ENCODE data around the gene ATG16L1. TPM values are rescaled to one million over a fixed set of nuclear protein-coding genes. Genes with fewer than 3 reads are reported as not detected.

ATG16L1 gene
- total and polyA plus RNA-seq, 8 donors, result 7.4 to 15.0 (median 10.5) TPM

GRCh38 chr2:233218836-233219235, 32.6 kb upstream of the ATG16L1 start:
- DNase-seq (no peak), FAIRE-seq (no peak), ATAC-seq (no peak)
- TF ChIP-seq CTCF (IDR thresholded peaks at IDR 0.05), result no peak
- no peaks in the 10 kb centered on the region for H3K4me1 ChIP-seq
- H3K36me3 ChIP-seq, result no peaks in the 10 kb centered on the region
- no peak overlapping the region for H3K27ac ChIP-seq
- WGBS, 2 donors, result 88 to 93% methylated on average over 6 of the region's 6 CpGs
- H3K4me3 ChIP-seq, result no peak overlapping the region
- no peaks in the 10 kb centered on the region for H3K9me3 ChIP-seq
- intact Hi-C loops (cut with DNase I), result no loop called here
- no peaks in the 10 kb centered on the region for H3K27me3 ChIP-seq

- Histone ChIP-seq H3K4me3 (no peak overlapping the region), H3K36me3 (no peaks in the 10 kb centered on the region), H3K4me1 (no peaks in the 10 kb centered on the region), H3K27me3 (no peaks in the 10 kb centered on the region), H3K9me3 (no peaks in the 10 kb centered on the region), H3K27ac (no peak overlapping the region)
- intact Hi-C loops (cut with DNase I), result no loop called here
- FAIRE-seq, result no peak
- TF ChIP-seq CTCF (IDR thresholded peaks at IDR 0.05), result no peak
- 95 to 100% methylated on average over 1 of the region's 1 CpG for WGBS, 2 donors
- no peak for DNase-seq
- ATAC-seq, result no peak
Measured at GRCh38 chr2:233219848-233220247, 31.6 kb upstream of the ATG16L1 start.

- Histone ChIP-seq H3K27ac (no peak overlapping the region), H3K27me3 (no peaks in the 10 kb centered on the region), H3K4me3 (no peak overlapping the region), H3K4me1 (no peaks in the 10 kb centered on the region), H3K36me3 (no peaks in the 10 kb centered on the region), H3K9me3 (no peaks in the 10 kb centered on the region)
- FAIRE-seq (no peak), ATAC-seq (no peak), DNase-seq (no peak)
- 36% methylated on average over 2 of the region's 2 CpGs for WGBS, 2 donors
- intact Hi-C loops (cut with DNase I), result no loop called here
- TF ChIP-seq CTCF (IDR thresholded peaks at IDR 0.05), result no peak
Measured at GRCh38 chr2:233221378-233222063, 30.0 kb upstream of the ATG16L1 start.

GRCh38 chr2:233223059-233223894, 28.2 kb upstream of the ATG16L1 start:
- DNase-seq (no peak), ATAC-seq (no peak), FAIRE-seq (no peak)
- Histone ChIP-seq H3K36me3 (no peaks in the 10 kb centered on the region), H3K9me3 (no peaks in the 10 kb centered on the region), H3K4me3 (no peak overlapping the region), H3K27ac (no peak overlapping the region), H3K4me1 (no peaks in the 10 kb centered on the region), H3K27me3 (no peaks in the 10 kb centered on the region)
- 78 to 88% methylated on average over 14 of the region's 14 CpGs for WGBS, 2 donors
- intact Hi-C loops (cut with DNase I), result no loop called here
- TF ChIP-seq CTCF (IDR thresholded peaks at IDR 0.05), result no peak
